Psoas muscle (tissue), 8 donors: ENCODE measurements around the gene MAST2. TPM values are rescaled to one million over a fixed set of nuclear protein-coding genes. Genes with fewer than 3 reads are reported as not detected.
"Not testable (repeated sequence)": the region's sequence is repeated elsewhere in the genome, so short reads cannot be mapped to it uniquely, and the experiment has no call there.

Experiments used
- ATAC-seq, 4 donors: fragments of 200-7000 bp; cut with Tn5 transposase; one replicate each; pipeline ENCODE4 v1.9.1; 2020; ENCODE audit warnings: moderate library complexity in 3 of 4, mild to moderate bottlenecking in 2 of 4
- DNase-seq, 2 donors: peaks; one replicate each; pipeline ENCODE4 v3.0.0-alpha.2; 2020
- H3K27ac ChIP-seq: fragments of 200-600 bp; one replicate; pipeline ENCODE4 v1.8.0; 2022
- H3K27me3 ChIP-seq, 3 donors: fragments of 200-600 bp in 1 of 3; one replicate each; pipeline versions ENCODE4 v1.6.1 to v1.8.0; 2013 to 2022; ENCODE audit warnings: low read length in 2 of 3, mild to moderate bottlenecking in 2 of 3, moderate library complexity in 1 of 3; ENCODE audit not compliant: insufficient read depth in 3 of 3
- H3K36me3 ChIP-seq, 2 donors: fragments of 200-600 bp in 1 of 2; one replicate each; pipeline versions ENCODE4 v1.6.1 to v1.8.0; 2013 to 2022; ENCODE audit warnings: low read depth in 1 of 2, mild to moderate bottlenecking in 1 of 2, moderate library complexity in 1 of 2; ENCODE audit not compliant: insufficient read depth in 1 of 2
- H3K4me1 ChIP-seq: fragments of 200-600 bp; one replicate; pipeline ENCODE4 v1.8.0; 2022
- H3K4me3 ChIP-seq: fragments of 200-600 bp; one replicate; pipeline ENCODE4 v1.8.0; 2022; ENCODE audit warnings: mild to moderate bottlenecking
- H3K9me3 ChIP-seq: fragments of 200-600 bp; one replicate; pipeline ENCODE4 v1.8.0; 2022
- WGBS, 3 donors: extraction: QIAGEN DNeasy Blood & Tissue Kit; methylation state at CpG; one replicate each; pipeline versions ENCODE4 v1.1.6 to v1.1.7; 2013; 5-methylcytosine and 5-hydroxymethylcytosine counted together
- intact Hi-C, 2 donors: fragments of 100-400 bp; cut with DNase I; formaldehyde crosslinking; loops; one replicate each; pipeline versions ENCODE4 v1.11.0 to v1.14.2; 2022
- polyA plus RNA-seq, 3 donors: library from polyadenylated mRNA; stranded (reverse); fragments of 200-250 nt; gene quantifications; one replicate each; pipeline ENCODE4 v1.2.3, GENCODE V29; 2013
- total RNA-seq, 4 donors: library from RNA; stranded (reverse); fragmentation: NEBNext Ultra II Directional in 2 of 4; extraction: Animal tissue kit (Norgen Biotek cat#: 25700) in 2 of 4; gene quantifications; one replicate each; pipeline versions ENCODE4 v1.2.1 to v1.2.4, GENCODE V29; 2021 to 2023
- TF ChIP-seq, protein P1 (sequence below): fragments of 200-600 bp; IDR thresholded peaks from one replicate; pipeline ENCODE4 v1.8.0; 2022; ENCODE audit warnings: antibody characterized with exemption
- donor health status: healthy with polysubstance abuse.
- donor health status: DM: no; HTN: no; CAD: no; lungs with moderate emphysema.
- donor health status: Bipolar disorder and iron deficiency.
- donor health status: healthy.
- donor health status: DM: yes; HTN: yes; CAD: no.
- donor health status: DM: no; HTN: no; CAD: no.
- donor health status: DM: no; HTN: no; CAD: no.
- donor health status: DM: yes; HTN: yes; CAD: no.

Gene MAST2
- total and polyA plus RNA-seq, 7 donors = 97.8 to 266 (median 159) TPM

DNA sequence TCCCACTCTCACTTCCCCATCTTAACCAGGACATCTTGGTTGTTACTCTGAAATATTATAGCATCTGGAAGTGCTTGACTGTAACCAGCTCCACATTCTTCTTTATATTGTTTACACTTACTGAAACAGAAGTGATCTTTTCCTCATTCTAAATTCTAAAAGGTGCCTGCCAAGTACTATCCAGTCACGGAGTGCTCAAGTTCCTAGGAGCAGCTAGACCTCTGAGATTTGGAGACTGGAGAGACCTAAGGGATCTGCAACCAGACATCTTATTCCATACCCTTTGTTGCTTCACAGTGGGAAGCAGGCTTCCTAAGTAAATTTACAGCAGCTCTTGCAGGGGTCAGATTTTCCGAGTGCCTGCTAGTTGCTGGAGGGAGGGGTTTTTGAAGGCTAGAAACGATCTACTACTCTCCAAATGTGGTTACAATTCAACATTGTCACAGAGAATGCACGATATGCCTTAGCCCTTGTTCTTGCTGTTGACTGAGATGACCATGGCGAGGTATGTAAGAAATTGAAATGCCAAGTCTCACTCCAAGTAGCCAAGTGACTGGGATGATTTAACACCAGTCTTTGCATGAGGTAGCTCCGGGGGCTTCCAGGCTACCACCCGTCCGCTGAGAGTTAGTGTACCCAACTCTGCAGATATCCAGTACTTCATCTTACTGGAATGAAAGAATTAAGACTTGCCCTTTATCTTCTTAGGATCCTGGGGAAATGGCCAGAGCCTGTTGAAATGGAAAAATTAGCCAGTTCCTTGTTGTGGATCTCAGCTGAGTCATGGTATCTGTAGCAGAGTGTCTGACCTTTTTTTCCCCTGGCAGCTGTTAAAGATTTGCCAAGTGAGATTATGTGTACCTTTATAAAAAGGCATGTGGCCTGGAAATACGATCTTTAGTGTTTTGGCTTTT lies 150.8 kb downstream of the MAST2 start:
- peaks cover 70% of the 10 kb centered on the region for H3K4me1 ChIP-seq
- H3K27ac ChIP-seq = peak overlapping the region; percentile 90

DNA sequence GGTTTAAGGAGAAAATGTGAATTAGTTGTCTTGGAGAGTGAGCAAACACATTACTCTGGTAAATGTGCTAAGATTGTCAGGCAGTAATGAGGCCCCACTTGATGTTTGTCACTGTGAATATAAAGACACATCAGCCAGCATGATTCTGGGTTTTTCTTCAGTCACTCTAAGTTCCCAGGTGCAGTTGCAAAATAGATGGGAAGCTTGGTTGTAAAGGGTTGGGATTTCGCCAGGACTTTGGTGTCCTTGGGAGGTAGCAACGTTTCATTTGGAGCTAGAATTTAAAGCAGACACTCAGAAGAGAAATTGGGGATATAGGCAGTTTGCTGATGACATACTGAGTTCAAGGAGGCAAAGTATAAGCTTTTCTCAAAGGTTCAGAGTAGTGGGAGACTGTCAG lies 154.3 kb downstream of the MAST2 start:
- TF ChIP-seq, protein P1, sequence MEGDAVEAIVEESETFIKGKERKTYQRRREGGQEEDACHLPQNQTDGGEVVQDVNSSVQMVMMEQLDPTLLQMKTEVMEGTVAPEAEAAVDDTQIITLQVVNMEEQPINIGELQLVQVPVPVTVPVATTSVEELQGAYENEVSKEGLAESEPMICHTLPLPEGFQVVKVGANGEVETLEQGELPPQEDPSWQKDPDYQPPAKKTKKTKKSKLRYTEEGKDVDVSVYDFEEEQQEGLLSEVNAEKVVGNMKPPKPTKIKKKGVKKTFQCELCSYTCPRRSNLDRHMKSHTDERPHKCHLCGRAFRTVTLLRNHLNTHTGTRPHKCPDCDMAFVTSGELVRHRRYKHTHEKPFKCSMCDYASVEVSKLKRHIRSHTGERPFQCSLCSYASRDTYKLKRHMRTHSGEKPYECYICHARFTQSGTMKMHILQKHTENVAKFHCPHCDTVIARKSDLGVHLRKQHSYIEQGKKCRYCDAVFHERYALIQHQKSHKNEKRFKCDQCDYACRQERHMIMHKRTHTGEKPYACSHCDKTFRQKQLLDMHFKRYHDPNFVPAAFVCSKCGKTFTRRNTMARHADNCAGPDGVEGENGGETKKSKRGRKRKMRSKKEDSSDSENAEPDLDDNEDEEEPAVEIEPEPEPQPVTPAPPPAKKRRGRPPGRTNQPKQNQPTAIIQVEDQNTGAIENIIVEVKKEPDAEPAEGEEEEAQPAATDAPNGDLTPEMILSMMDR = no peak
- Histone ChIP-seq H3K27ac (peak overlapping the region; percentile 90), H3K36me3 (peaks cover 8 to 24% of the 10 kb centered on the region in 2 donors), H3K9me3 (no peaks in the 10 kb centered on the region), H3K27me3 (no peaks in the 10 kb centered on the region), H3K4me1 (peaks cover 77% of the 10 kb centered on the region), H3K4me3 (no peak overlapping the region)
- WGBS, 3 donors = 42 to 53% (median 48%) methylated on average over 2 of the region's 2 CpGs
- ATAC-seq (peak in 3 of 4 donors; percentile 15 to 45 (median 22)), DNase-seq (no peak)
- intact Hi-C loops = loop anchor here (5.0 kb wide), 2 partner anchors 35 to 45 kb away; no protein-coding TSS in a partner anchor

More for the DNA sequence above, 150.8 kb downstream of the MAST2 start:
- TF ChIP-seq, protein P1 = no peak
- intact Hi-C loops = no loop called here
- peaks cover 5 to 20% of the 10 kb centered on the region in 2 donors for H3K36me3 ChIP-seq
- no peaks in the 10 kb centered on the region for H3K9me3 ChIP-seq
- no peaks in the 10 kb centered on the region for H3K27me3 ChIP-seq
- DNase-seq (no peak), ATAC-seq (peak; percentile 87 to 88 (median 88))
- WGBS, 3 donors = 19 to 25% (median 23%) methylated on average over 9 of the region's 9 CpGs
- H3K4me3 ChIP-seq = peak overlapping the region; percentile 47

DNA sequence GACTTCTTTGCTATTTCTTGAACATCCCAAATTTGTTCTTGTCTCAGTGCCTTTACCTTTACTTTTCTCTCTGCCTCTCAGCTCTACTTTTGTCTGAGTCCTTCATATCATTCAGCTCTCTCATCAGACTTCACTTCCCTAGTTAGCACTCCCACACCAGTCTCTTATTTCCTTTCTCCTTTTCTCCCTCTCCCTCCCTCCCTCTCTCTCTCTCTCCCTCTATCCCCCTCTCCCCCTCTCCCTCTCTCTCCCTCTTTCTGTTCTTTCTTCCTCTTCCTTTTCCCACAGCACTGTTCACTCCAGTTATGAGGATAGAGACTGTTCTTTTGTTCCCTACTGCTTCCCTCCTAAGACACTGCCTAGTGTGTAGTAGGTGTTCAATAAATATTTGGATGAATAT lies 154.9 kb downstream of the MAST2 start:
- H3K4me1 ChIP-seq = peaks cover 70% of the 10 kb centered on the region
- DNase-seq (no peak), ATAC-seq (no peak)
- intact Hi-C loops = loop anchor here (5.0 kb wide), 2 partner anchors 36 to 46 kb away; no protein-coding TSS in a partner anchor
- H3K27me3 ChIP-seq = no peaks in the 10 kb centered on the region
- H3K27ac ChIP-seq = peak overlapping the region; percentile 90
- H3K4me3 ChIP-seq = no peak overlapping the region
- no peaks in the 10 kb centered on the region for H3K9me3 ChIP-seq
- peaks cover 8 to 24% of the 10 kb centered on the region in 2 donors for H3K36me3 ChIP-seq
- TF ChIP-seq, protein P1 = no peak

DNA sequence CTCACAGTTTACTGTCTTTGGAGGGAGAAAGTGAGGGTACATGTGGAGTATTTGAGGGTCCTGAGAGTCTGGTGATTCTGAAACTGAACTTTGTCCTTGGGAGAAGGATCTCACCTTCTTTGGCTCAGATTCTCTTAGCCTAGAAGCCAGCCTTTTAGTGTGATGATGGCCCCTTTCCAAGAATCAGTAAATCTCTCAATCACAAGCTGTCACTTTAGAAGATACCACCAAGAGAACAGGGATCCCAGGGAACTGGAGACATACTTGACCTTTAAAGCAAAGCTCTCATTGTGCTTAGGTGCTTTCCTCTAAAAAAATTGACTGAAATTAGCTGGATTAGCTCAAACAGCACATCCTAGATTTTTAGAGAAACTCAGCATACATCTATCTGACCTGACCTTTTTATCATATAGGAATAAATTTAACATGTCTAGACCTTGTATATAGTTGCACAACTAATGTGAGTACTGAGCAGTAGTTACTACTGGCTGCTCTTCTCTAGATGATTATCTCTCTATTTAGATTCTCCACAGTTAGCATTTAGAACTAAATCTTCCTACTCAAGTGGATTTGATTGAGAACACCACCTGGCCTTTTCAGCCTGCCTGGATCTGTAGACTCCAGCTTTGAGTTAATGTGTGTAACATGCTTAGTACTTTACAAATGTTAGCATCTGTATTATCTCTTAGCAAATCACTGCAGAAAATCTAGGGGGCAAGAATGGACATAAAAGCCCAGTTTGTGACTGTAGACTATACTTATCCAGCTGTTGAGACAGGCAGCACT lies 157.7 kb downstream of the MAST2 start:
- TF ChIP-seq, protein P1 = no peak
- intact Hi-C loops = no loop called here
- H3K4me3 ChIP-seq = peak overlapping the region; percentile 0
- no peak for DNase-seq
- H3K4me1 ChIP-seq = peaks cover 52% of the 10 kb centered on the region
- no peaks in the 10 kb centered on the region for H3K9me3 ChIP-seq
- peak overlapping the region; percentile 90 for H3K27ac ChIP-seq
- peaks cover 8 to 28% of the 10 kb centered on the region in 2 donors for H3K36me3 ChIP-seq
- no peaks in the 10 kb centered on the region for H3K27me3 ChIP-seq
- ATAC-seq = peak; percentile 28 to 65 (median 42)

DNA sequence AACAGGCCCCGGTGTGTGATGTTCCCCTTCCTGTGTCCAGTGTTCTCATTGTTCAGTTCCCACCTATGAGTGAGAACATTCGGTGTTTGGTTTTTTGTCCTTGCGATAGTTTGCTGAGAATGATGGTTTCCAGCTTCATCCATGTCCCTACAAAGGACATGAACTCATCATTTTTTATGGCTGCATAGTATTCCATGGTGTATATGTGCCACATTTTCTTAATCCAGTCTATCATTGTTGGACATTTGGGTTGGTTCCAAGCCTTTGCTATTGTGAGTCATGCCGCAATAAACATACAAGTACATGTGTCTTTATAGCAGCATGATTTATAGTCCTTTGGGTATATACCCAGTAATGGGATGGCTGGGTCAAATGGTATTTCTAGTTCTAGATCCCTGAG lies 158.5 kb downstream of the MAST2 start:
- Histone ChIP-seq H3K27ac (peak overlapping the region; percentile 90), H3K4me1 (peaks cover 44% of the 10 kb centered on the region), H3K36me3 (peaks cover 8 to 33% of the 10 kb centered on the region in 2 donors)
- H3K9me3 ChIP-seq, DNase-seq, ATAC-seq, H3K27me3 ChIP-seq, intact Hi-C loops, H3K4me3 ChIP-seq: not testable (repeated sequence)
- WGBS, 3 donors = 96 to 100% (median 97%) methylated on average over 4 of the region's 4 CpGs
